NCI-H146 treated with DMSO at 0.1 percent for 48 hours (cell line): ENCODE measurements around the gene GPER1.
"Not testable (repeated sequence)": the region's sequence is repeated elsewhere in the genome, so short reads cannot be mapped to it uniquely, and the experiment has no call there.

Experiments used
- DNase-seq: peaks from one replicate; lab custom pipeline; 2025; ENCODE audit not compliant: unreplicated experiment; lab: John Stamatoyannopoulos, UW

The GPER1 gene

DNA sequence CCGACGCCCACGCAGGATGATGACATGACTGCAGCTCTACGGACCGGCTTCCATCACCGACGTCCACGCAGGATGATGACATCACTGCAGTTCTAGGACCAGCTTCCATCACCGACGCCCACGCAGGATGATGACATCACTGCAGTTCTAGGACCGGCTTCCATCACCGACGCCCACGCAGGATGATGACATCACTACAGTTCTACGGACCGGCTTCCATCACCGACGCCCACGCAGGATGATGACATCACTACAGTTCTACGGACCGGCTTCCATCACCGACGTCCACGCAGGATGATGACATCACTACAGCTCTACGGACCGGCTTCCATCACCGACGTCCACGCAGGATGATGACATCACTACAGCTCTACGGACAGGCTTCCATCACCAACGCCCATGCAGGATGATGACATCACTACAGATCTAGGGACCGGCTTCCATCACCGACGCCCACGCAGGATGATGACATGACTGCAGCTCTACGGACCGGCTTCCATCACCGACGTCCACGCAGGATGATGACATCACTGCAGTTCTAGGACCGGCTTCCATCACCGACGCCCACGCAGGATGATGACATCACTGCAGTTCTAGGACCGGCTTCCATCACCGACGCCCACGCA lies 28.6 kb downstream of the GPER1 start:
- not testable (repeated sequence) for DNase-seq

DNA sequence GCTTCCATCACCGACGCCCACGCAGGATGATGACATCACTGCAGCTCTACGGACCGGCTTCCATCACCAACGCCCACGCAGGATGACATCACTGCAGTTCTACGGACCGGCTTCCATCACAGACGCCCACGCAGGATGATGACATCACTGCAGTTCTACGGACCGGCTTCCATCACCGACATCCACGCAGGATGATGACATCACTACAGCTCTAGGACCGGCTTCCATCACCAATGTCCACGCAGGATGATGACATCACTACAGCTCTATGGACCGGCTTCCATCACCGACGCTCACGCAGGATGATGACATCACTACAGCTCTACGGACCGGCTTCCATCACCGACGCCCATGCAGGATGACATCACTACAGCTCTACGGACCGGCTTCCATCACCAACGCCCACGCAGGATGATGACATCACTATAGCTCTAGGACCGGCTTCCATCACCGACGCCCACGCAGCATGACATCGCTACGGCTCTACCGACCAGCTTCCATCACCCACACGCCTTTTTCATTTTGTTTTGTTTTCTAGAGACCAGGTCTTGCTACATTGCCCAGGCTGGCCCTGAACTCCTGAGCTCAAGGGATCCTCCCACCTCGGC lies 29.5 kb downstream of the GPER1 start:
- no peak for DNase-seq

DNA sequence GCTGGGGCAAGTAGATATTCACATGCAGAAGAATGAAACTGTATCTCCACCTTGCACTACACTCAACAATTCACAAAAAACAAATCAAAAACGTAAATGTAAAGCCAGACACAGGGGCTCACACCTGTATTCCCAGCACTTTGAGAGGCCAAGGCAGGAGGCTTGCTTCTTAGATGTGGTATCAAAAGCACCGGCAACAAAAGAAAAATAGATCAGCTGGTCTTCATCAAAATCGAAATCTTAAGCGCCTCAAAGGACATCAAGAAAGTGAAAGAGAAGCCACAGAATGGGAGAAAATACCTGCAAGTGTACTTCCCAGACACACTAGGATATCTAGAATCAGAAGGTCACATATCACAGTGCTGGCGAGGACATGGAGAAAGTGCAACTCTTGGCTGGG lies 31.3 kb downstream of the GPER1 start:
- DNase-seq: no peak

DNA sequence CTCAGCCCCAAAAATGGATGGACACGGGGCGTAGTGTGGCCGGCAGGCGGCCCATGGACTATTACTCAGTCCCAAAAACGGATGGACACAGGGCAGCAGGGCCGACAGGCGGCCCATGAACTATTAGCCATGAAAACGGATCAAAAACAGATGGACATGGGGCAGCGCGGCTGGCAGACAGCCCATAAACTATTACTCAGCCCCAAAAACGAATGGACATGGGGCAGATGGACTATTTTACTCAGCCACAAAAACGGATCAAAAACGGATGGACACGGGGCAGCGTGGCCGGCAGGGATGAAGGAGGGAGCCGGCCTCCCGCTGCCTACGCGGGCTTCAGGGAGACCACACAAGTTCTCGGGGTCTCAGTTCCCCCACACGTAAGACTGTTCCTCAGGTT lies 32.9 kb downstream of the GPER1 start:
- no peak for DNase-seq

GRCh38 chr7:1121476-1121875 lies 33.6 kb downstream of the GPER1 start:
- no peak for DNase-seq

DNA sequence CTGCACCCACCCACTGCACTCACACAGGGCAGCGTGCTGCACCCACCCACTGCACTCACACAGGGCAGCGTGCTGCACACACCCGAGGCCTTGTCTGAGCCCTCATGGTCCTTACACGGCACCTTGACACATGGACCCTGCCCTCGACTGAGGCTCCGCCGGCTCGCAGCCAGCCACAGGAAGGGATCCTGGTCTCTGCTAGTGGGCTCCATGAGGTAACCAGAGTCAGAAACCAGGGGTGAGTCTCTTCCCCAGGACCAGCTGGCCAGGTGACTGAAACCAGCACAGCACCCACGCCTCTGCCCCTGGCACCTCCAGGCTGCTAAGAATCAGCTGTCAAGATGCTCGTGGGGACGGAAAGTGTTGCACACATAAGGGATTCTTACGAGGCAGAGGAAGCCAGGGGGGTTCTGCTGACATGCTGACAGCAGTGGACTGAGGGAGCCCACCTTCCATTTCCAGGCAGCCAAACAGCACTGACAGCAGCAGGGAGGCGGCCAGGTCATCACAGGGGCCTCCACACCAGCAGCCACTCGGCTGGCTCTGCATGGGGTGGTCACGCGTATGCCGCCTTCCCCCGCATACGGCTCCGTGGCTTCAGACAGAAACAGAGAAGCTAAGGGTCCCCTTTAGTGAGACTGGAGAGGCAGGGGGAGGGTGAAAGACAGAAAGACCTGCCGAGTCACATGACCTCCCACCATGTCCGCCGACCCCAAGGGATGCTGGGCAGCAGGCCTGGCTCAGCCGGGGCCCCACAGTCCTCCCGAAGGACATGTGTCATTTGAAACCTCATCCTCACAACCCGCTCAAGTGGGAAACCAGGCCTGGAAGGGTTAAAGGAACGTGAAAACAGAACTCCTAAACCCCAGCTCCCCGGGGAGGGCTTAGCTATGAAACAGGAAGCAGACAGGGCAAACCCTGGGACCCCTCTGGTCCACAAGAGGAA lies 34.2 kb downstream of the GPER1 start:
- DNase-seq: no peak

DNA sequence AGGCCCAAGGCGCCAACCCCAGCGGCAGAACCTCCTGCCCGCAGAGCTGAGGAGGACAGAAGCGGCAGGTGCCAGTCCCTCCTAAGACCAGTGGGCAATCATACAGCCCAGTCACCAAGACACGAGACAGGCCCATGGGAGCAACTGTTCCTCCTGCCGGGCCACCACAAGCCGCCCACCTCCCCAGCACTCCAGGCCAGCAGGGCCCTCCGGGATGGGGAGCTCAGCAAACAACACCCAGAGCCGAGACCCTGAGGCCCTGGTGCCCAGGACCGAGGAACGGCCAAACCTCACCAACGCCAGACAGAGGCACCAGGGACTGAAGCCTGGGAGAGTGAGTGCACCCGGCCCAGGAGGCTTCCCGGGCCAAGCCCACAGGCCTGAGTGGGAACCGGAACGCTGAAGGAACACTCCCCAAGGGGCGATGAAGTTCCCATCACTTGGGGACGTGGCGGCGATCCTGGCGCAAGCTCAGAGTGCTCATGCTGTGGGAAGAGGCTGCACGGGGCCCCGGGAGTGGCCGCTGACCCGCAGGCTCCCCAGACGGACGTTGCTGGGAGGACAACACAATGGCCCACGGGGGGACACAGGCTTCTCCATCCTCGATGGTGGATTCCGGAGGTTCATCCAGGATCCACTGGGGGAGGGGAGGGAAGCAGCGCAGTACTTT lies 35.1 kb downstream of the GPER1 start:
- no peak for DNase-seq

DNA sequence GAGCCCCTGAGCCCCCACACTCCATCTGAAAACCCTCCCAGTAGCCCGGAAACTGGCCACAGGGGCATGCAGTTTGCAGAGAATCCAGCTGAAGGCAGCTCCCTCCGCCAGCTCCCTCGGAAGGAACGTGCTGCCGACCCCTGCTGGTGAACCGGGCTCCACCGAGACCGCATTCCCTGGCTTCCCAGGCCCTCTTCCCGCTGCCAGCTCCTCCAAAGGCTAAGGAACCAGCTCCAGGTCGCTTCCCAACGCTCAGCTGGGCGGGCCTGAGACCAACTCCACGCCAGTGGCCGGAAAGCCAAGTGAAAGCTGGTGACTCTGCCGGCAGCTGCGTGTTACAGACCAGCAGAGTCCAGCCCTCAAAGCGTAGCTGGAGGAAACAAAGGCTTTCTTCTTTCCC lies 35.8 kb downstream of the GPER1 start:
- no peak for DNase-seq

DNA sequence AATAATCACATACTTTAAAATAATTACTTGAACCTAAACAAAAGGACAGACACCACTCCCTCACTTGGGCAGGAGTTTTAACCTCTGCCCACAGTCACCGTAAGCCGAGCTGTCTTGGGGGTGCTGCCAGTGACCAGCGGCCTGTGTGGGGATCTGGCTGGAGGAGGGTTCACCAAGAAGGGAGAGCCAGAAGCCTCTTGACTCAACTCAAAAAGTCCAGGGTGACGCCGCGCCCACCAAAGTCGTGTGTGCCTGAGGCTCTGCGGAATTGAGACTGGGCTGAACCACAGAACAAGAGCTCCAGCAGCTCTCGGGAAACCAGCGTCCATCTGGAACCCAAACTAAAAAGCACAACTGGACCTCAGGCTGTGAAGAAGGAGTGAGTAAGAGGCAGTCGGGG lies 36.3 kb downstream of the GPER1 start:
- DNase-seq: no peak

DNA sequence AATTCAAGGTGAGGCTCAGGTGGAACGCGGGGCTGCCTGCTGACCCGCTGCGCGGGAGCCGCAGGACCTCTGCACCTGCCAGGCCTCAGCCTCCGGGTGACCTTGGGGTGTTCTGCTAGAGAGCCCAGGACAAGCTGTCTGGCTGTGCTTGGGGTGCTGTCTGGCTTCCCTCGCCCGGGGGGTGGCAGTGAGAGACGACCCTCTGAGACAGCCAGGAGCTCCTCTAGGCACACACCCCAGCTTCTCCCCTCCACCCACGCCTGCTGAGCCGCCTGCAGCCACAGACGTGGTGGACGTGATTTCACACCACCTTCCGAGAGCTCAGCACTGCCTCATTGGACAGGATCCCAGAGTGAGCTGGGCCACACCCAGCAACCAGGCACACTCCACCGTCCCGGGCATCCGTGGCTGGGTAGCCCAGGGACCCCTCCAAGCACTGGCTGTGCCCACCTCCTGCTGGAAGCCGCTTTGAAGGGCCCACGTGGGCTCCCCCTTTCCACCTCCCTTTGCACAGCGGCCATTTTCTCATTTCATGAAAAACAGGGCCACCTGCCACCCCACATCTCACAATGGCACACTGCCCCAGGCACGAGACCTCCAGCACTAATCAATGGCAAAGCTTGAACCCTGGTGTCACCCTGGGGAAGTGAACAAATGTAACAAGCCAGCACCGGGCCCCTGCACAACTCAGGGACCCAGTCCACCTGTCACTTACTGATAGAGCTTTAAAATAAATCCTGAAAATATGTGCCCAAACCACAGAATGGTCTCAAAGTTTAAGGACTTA lies 37.1 kb downstream of the GPER1 start:
- DNase-seq: no peak

DNA sequence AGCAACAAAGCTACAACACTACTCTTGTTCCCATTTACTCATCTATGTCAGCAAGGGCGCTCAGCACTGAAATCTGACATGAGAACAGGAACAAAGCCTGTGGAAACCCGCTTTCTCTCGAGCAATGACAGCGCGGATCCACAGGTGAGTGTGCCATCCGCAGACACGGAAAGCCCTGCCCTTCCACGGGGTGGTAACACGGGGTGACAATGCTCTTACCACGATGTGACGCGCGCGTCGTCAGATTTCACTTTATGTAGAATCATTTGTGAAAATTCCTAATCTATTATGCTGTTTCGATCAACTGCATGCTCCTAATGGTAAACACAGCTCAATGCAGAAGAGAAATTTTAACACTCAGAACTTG lies 37.7 kb downstream of the GPER1 start:
- DNase-seq: no peak

DNA sequence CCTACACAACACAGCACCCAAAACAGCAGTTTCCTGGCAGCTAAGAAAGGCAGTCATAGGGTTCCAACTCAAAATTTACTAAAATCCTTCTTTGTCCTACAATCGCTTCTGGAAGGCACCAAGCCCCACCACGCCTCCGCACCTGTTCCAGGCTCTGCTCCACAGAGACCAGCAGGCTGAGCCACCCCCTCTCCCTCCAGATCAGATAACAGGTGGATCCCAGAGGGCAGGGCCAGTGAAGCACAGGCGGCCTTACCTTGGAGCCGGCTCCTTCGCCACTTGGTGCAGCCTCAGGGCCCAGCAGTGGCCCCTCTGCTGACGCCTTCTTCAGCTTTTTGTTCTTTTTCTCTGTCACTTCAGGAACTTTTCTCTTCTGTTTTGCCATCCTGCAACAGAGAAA lies 39.1 kb downstream of the GPER1 start:
- DNase-seq: no peak

GRCh38 chr7:1129431-1129830 lies 41.5 kb downstream of the GPER1 start:
- no peak for DNase-seq

DNA sequence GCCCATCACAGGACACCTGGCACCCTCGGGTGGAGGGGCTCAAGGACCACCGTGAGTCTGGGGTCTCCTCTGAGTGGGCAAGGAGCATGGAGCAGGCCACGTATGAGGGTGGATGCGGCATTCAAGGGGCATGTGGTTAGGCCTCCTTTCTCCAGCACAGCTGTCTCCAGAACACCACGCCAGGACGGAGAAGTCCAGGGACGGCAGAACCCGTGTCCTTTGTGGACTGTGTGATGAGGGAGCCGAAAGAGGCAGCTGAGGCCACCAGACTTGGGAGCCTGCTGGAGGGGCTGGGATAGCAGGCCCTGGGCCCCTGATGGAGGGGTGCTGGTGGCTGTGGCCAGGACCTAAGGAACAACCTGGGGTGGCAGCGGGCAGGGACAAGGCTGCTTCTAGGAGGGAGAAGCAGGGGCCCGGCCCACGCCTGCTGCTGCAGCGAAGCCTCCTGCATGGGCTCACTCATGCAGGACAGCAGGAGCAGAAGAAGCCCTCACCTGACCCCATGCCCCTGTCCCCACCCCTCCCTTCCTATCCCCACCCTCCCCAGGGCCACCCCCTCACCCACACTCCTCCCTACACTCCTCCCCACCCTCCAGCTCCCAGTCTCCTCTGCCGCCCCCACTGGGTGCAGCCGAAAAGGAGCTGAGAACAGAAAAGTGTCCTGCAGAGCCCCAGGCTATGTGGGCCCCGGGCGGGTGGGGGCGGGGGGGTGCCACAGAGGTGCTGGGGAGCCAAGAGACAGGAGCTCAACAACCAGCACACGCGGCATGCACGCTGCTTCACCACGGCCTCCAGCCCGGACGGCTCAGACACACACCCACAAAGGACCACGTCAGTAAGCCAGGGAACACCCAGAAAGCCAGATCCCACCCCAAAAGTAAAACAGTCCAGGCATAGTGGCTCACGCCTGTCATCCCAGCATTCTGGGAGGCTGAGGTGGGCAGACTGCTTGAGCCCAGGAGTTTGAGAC lies 42.4 kb downstream of the GPER1 start:
- DNase-seq: no peak

- DNase-seq: peak; percentile 10
Observed at GRCh38 chr7:1131471-1132265, 43.8 kb downstream of the GPER1 start.

- no peak for DNase-seq
Observed at GRCh38 chr7:1134951-1135350, 47.0 kb downstream of the GPER1 start.

DNA sequence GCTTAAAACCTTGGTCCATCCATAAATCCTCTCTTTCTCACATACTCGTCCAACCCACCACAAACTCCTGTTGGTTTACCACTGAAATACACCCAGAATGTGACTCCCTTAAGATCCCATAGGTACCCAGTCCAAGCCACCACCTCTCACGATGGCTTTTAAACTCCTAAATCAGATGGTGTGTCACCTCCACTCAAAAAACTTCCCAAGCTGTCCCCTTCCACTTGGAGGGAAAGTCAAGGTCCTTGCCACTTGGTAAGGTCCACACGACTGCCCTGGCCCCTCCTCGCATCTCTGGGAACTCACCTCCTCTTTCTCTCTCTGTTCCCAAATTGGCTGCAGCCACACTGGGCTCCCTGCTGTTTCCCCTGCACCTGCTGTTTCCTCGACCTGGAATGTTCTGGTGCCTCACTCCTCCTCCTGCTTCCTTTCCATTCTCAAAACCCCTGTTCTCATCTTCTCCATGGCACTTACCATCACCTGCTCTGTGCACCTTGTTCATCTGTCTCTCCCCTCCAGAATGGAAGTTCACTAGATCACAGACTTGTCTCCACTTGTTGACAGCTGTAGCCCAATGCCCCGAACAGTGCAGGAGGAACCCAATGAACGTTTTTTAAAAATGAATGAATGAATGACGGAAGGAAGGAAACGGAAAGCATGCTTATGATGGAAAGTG lies 49.1 kb downstream of the GPER1 start:
- DNase-seq: peak; percentile 37

DNA sequence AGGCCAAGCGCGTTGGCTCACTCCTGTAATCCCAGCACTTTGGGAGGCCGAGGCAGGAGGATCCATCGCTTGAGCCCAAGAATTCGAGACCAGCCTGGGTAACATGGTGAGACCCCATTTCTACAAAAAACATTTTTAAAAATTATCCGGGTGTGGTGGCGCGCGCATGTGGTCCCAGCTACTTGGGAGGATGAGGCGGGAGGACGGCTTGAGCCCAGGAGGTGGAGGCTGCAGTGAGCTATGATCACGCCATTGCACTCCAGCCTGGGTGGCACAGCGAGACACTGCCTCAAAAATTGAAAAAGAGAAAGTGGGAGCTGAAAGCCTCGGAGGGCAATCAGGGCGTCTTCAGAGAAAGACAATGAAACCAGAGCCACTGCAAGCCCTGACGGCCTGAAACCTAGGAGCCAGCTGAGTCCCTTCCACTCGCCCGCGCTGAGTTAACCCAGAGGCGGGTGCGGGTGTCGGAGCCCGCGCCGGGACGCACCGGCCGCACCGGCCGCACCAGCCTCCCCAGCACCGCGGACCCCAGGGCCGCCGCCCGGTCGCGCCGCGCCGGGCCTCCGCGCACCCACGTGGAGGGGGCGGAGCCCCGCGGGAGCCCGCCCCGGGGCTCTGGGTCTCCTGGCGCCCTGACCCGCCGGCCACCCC lies 49.7 kb downstream of the GPER1 start:
- peak; percentile 35 for DNase-seq
